Dermis blood vessel endothelial cell (primary cell): ENCODE results near the gene BIRC5. TPM values are rescaled to one million over a fixed set of nuclear protein-coding genes. Genes with fewer than 3 reads are reported as not detected.

ENCODE experiments used
- total RNA-seq: library from RNA; depleted of rRNA; stranded (reverse); fragments of >200 nt; gene quantifications from 2 replicates; pipeline ENCODE4 v1.2.3, GENCODE V29; 2014

The BIRC5 gene
- total RNA-seq, 1 donor from 2014 or later: 23.5 TPM

Other genes with a start within 250 kb of the BIRC5 start
- 69.6 and 70.2 TPM in 2 replicates for gene TMC6, start 85.5 kb upstream of the BIRC5 start, total RNA-seq
- gene TMC8, start 83.5 kb upstream of the BIRC5 start, total RNA-seq: 0.14 and 0.34 TPM in 2 replicates
- not detected in 2 replicates for gene C17orf99, start 67.9 kb upstream of the BIRC5 start, total RNA-seq
- 48.0 and 54.0 TPM in 2 replicates for gene SYNGR2, start 45.7 kb upstream of the BIRC5 start, total RNA-seq
- gene TK1, start 27.2 kb upstream of the BIRC5 start, total RNA-seq: 98.7 and 170 TPM in 2 replicates
- gene AFMID, start 26.9 kb upstream of the BIRC5 start, total RNA-seq: 54.9 and 95.6 TPM in 2 replicates
- gene TMEM235, start 17.4 kb downstream of the BIRC5 start, total RNA-seq: 0.51 and 0.84 TPM in 2 replicates
- gene SOCS3, start 145.8 kb downstream of the BIRC5 start, total RNA-seq: 46.4 and 130 TPM in 2 replicates
- 38.1 and 66.9 TPM in 2 replicates for gene PGS1, start 164.4 kb downstream of the BIRC5 start, total RNA-seq